NCI-H1694 (cell line): Measurements from ENCODE around the gene SLC35F3.
"Not testable (repeated sequence)": the region's sequence is repeated elsewhere in the genome, so short reads cannot be mapped to it uniquely, and the experiment has no call there.

Experiments used
- DNase-seq: peaks from one replicate; lab custom pipeline; 2025; lab: John Stamatoyannopoulos, UW

Gene SLC35F3

DNA sequence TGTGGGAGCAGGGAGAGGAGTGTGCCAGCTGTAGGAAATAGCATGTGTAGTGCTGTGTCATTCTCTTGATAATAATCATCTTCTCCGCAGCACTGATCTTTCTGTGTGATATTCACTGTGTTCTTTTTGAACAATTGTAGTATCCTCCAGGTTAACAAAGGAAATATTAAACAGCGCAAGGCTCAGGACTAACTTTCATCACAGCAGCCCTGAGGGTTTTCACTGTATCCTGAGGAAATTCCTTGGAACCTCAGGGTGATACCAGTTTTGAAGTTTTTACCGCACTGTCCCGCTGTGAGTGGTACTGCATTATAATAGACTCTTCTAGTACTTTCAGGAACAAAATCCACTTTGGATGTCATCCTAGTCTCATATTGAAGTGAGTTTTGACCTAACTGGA lies 240.4 kb downstream of the SLC35F3 start:
- no peak for DNase-seq

- no peak for DNase-seq
Measured at GRCh38 chr1:234148350-234148749, 243.9 kb downstream of the SLC35F3 start.

DNA sequence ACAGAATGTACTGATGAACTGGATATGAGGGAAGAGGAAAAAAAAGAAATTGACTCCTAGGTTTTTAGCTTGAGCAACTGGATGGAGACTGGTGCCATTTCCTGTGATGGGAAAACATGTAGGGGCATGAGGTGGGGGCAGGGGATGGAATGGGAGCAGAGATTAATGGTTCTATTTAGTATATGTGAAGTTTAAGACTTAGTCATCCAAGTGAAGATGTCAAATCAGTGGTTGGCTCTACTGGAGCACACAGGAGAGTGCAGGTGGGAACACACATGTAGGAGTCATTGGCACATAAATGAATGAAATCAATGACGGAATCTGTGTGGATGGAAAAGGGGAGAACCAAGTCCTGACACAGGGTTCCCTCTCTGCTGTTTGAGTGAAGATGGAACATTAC lies 244.3 kb downstream of the SLC35F3 start:
- DNase-seq: no peak

DNA sequence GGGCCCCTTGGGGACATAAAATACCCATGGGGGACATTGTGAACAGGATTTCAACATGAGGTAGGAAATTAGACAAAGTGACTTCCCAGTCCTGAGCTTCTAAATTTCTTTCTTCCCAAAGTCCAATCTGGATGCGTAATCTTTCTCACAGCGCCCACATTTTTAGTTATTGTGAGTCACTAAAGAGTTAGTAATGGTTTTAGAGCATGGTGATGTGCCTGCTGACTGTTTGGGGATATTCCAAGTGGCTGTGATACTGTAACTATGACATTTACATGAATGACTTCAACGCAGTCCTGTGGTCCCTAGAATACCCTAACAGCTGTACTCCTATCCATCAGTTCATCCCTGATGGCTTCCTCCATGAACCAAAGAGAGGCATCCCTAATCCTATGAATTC lies 244.7 kb downstream of the SLC35F3 start:
- no peak for DNase-seq

GRCh38 chr1:234150892-234151291 lies 246.4 kb downstream of the SLC35F3 start:
- no peak for DNase-seq

GRCh38 chr1:234152344-234152743 lies 247.9 kb downstream of the SLC35F3 start:
- not testable (repeated sequence) for DNase-seq

DNA sequence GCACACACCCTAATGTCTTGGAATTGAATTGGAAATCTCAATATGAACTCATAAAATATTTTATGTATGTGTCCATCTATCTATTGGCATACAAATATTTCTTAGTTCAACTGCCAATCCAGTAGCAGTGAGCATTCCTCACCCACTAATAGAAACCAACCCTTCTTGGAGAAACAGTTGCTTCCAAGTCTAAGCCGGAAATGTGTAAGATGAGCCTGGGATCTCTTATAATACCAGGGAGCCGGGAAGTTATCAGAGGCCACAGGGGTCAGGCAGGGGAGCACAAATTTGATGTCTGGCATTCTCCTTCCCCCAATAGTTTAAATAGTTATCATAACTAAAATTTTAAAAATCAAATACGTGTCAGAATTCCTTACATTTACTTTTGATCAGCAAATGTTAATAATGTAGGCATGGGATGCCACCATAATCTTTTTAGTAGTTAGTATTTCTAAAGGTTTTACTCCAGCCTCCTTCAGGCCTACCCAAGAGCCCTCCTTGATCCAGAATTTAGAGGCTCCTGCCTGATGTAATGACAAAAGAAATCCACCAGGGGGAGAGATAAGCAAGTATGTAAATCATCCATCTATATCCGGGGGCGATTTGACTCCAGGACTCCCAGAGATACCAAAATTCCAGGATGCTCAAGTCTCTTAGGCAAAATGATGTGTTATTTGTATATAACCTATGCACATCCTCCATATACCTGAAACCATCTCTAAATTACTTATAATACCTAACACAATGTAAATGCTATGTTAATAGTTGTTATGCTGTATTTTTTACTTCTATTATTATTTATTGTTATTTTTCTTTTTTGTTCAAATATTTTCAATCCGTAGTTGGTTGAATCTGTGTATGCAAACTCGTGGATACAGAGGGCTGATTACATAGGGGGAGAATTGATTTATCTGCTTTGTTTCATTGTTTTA lies 250.1 kb downstream of the SLC35F3 start:
- peak; percentile 70 for DNase-seq

- DNase-seq: no peak
Measured at GRCh38 chr1:234162661-234163060, 258.2 kb downstream of the SLC35F3 start.

DNA sequence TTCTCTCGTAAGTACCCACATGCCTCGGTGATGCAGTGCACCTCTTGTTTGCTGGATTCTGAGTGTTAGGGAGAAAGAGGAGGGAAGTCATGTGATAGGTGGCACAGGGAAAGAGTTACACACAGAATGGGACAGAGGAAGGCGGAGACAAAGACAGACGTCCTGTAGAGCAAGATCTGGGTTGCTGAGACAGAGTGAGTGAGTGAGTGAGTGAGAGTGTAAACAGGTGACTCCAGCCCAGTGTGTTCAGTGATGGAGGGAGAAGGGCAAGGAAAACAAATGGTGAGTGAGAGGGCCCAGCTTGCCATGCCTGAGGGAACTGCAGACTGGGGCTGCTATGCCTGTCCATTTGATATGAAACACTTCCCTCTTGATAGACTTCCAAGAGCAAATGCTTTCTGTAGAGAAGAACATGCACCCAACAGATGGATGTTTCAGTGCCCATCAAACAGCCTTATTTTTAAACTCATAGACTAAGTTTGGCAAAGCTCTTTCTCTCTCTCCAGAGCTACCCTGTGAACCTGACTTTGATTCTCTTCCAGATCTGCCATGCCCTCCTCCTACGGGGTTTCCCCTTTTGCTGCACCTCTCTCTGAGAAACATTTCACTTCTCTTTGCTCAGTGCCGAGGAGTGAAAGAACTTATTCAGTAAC lies 258.9 kb downstream of the SLC35F3 start:
- DNase-seq: no peak

GRCh38 chr1:234164098-234164709 lies 259.7 kb downstream of the SLC35F3 start:
- no peak for DNase-seq

- DNase-seq: no peak
Measured at GRCh38 chr1:234168061-234168724, 263.7 kb downstream of the SLC35F3 start.

DNA sequence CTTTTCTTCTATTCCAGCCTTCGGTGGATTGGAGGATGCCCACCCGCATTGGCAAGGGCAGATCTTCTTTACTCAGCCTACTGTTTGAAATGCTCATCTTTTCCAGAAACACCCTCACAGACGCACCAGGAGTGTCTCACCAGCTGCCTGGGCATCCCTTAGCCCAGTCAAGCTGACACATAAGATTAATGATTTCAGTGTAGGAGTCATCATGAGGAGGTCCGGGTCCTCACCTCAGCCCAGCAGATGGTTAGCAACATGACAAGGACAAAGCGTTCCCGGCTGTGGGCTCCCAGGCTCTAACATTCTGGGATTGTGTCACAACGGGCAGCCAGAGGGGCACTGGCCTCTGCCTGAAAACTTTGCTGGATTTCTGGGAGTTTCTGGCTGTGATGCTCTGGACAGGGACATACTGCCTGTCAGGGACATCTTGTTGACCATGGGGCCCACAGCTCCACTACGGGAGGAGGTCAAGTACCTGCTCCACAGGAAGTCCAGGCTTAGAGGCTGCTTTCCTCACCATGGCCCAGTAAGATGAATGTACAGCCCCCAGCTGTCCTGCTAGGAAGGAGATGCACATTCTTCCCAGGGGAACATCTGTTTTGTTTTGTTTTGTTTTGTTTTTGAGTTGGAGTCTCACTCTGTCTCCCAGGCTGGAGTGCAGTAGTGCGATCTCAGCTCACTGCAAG lies 264.8 kb downstream of the SLC35F3 start:
- no peak for DNase-seq

- DNase-seq: no peak
Measured at GRCh38 chr1:234170067-234170466, 265.6 kb downstream of the SLC35F3 start.

- DNase-seq: no peak
Measured at GRCh38 chr1:234170622-234171021, 266.1 kb downstream of the SLC35F3 start.

DNA sequence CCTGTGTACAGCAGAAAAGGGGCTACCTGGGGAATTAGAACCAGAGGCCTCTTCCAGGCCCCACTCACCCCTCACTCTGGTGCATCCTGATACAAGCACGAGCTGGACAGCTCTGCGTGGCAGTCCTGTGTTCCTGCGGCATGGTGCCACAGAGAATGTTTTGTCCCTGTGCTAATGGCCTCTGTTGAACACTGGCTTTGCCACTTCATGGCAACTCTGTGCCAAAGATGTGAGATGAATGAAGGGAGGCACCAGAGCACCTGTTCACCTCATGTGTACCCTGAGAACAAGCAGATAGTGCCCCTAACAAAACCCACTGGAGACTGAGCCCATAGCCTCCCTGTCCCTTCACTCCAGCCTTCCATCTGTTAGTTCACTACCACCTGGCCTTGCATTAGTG lies 269.5 kb downstream of the SLC35F3 start:
- no peak for DNase-seq

GRCh38 chr1:234175363-234175762 lies 270.9 kb downstream of the SLC35F3 start:
- peak; percentile 4 for DNase-seq

DNA sequence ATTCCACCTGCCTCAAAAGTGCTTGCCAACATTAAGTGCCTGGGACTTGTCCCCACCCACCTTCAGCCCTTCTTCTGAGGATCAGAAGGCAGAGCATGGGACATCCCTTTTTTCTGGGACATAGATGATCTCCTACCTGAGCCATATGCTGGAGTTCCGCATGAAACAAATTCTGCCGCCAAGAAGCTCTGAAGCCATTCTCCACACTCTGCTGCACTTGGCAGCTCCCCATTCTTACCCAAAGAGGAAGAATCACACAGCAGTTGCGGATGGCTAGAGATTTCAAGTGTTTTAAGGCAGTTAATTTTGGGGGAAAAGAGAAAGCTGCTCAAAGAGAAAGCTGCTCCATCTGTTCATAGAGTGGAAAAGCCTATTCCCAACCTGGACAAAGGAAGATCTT lies 271.5 kb downstream of the SLC35F3 start:
- no peak for DNase-seq

GRCh38 chr1:234176847-234177246 lies 272.4 kb downstream of the SLC35F3 start:
- not testable (repeated sequence) for DNase-seq

- DNase-seq: no peak
Measured at GRCh38 chr1:234185438-234185837, 281.0 kb downstream of the SLC35F3 start.

DNA sequence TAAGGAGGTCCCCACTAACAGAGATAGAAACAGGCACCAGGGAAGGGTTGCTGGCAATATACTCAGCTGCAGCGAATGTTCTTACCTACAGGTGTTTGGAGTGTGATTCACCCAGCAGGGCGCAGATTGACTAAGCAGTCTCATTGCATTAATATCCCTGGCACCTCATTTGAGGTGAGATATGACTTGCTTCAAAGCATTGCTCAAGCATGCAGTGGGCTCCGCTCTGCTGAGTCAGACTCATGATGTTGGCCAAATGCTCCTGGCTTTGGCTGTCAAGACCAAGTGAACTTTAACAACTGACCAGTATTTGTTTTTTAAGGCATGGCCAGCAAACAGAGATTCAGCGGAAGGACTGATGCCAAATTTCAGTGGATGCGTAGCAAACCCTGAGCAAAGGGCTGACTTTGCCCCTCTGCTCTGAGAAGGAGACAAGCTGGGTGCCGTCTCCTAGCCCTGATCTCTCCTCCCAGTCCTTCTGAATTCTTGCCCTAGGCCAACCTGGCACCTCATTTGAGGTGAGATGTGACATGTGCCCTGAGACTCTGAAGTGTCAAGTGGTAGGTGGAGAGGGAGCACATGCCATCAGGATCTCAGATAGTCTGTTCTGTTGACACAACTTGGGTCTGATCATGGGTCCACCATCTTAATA lies 281.7 kb downstream of the SLC35F3 start:
- DNase-seq: no peak

GRCh38 chr1:234188454-234188792 lies 283.9 kb downstream of the SLC35F3 start:
- no peak for DNase-seq
